LNCaP clone FGC (cell line): Measurements from ENCODE around the gene PLET1.
A peak's percentile ranks its signal among the peaks of the same experiment; 100 is the strongest.
"Not testable (repeated sequence)": the region's sequence is repeated elsewhere in the genome, so short reads cannot be mapped to it uniquely, and the experiment has no call there.

ENCODE experiments used
- DNase-seq: peaks from one replicate; pipeline ENCODE4 v3.0.0-alpha.2; 2011; ENCODE audit warnings: low read depth
- H3K4me3 ChIP-seq: 2 replicates; pipeline ENCODE4 v1.5.1; 2011; ENCODE audit warnings: mild to moderate bottlenecking, low read depth, low read length, control low read depth
- TF ChIP-seq, protein P1 (sequence below): IDR thresholded peaks from 2 replicates; pipeline ENCODE4 v1.5.1; 2012; ENCODE audit warnings: mild to moderate bottlenecking; ENCODE audit not compliant: control insufficient read depth, insufficient read depth; ENCODE audit errors: extremely low read depth

Gene PLET1

DNA sequence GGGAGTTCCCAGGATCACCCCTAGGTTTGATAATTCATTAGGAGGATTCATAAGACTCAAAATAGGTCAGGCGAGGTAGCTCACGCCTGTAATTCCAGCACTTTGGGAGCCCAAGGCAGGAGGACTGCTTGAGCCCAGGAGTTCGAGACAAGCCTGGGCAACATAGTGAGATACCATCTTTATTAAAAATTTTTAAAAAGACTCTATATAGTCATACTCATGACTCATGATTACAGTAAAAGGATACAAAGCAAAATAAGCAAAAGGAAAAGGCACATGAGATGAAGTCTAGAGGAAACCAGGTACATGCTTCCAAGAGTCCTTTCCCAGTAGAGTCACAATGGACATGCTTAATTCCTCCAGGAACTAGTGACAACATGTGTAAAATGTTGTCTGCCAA lies 48.4 kb downstream of the PLET1 start:
- H3K4me3 ChIP-seq, result no peak overlapping the region
- TF ChIP-seq, protein P1, sequence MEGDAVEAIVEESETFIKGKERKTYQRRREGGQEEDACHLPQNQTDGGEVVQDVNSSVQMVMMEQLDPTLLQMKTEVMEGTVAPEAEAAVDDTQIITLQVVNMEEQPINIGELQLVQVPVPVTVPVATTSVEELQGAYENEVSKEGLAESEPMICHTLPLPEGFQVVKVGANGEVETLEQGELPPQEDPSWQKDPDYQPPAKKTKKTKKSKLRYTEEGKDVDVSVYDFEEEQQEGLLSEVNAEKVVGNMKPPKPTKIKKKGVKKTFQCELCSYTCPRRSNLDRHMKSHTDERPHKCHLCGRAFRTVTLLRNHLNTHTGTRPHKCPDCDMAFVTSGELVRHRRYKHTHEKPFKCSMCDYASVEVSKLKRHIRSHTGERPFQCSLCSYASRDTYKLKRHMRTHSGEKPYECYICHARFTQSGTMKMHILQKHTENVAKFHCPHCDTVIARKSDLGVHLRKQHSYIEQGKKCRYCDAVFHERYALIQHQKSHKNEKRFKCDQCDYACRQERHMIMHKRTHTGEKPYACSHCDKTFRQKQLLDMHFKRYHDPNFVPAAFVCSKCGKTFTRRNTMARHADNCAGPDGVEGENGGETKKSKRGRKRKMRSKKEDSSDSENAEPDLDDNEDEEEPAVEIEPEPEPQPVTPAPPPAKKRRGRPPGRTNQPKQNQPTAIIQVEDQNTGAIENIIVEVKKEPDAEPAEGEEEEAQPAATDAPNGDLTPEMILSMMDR, result no peak
- no peak for DNase-seq

DNA sequence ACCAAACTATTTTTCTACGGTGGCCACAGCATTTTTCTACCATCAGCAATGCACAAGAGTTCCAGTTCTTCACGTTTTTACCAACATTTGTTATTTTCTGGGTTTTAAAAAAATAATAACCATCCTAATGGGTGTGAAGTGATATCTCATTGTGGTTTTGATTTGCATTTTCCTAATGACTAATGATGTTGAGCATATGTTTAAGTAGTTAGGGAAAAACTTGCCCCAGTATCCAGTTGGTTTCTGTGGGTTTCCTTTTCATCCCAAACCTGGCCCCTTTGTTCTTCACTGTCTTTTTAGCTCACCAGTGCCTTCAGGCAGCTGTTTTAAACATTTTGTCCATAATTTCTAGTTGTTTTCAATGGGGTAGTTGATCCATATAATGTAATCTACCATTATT lies 49.1 kb downstream of the PLET1 start:
- H3K4me3 ChIP-seq, result no peak overlapping the region
- TF ChIP-seq, protein P1, result no peak
- DNase-seq, result no peak

DNA sequence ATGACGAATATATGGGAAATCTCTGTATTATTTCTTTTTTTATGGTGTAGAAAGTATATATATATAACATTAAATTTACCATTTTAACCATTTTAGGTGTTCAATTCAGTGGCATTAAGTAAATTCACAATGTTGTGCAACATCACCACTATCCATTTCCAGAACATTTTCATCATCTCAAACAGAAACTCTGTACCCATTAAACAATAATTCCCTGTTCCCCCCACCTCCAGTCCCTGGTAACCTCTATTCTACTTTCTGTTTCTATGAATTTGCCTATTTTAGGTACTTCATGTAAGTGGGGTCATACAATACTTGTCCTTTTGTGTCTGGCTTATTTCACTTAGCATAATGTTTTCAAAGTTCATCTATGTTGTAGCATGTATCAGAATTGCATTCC lies 49.8 kb downstream of the PLET1 start:
- no peak overlapping the region for H3K4me3 ChIP-seq
- no peak for DNase-seq
- TF ChIP-seq, protein P1, result no peak

- H3K4me3 ChIP-seq, result no peak overlapping the region
- no peak for DNase-seq
- TF ChIP-seq, protein P1, result no peak
These were observed 54.6 kb downstream of the PLET1 start for GRCh38 chr11:112206071-112206470.

GRCh38 chr11:112200252-112200651 lies 60.4 kb downstream of the PLET1 start:
- TF ChIP-seq, protein P1, result no peak
- no peak overlapping the region for H3K4me3 ChIP-seq
- DNase-seq, result peak; percentile 22

- not testable (repeated sequence) for H3K4me3 ChIP-seq, DNase-seq
These were observed 61.6 kb downstream of the PLET1 start for GRCh38 chr11:112199101-112199500.
